ENCODE measurements around the gene MED12L.
"Not testable (repeated sequence)": the region's sequence is repeated elsewhere in the genome, so short reads cannot be mapped to it uniquely, and the experiment has no call there.

MED12L gene

GRCh38 chr3:151074256-151074655 is 11.2 kb upstream of the MED12L start:
- Histone ChIP-seq H3K9me3 (ENCODE audit: control insufficient read depth, insufficient read depth, low read depth, low read length) (no peaks in the 10 kb centered on the region), H3K4me1 (ENCODE audit: control insufficient read depth, insufficient read depth, low read length) (no peaks in the 10 kb centered on the region), H3K27ac (ENCODE audit: extremely low read depth, low read depth, low read length) (no peak overlapping the region), H3K4me3 (ENCODE audit: low read depth, low read length) (no peak overlapping the region), H3K36me3 (ENCODE audit: control insufficient read depth in 2 of 2, insufficient read depth in 1 of 2, low read length in 2 of 2) (no peaks in the 10 kb centered on the region)
- POLR2A ChIA-PET, result no interaction called here
- CTCF ChIA-PET, result no interaction called here
- TF ChIP-seq ZNF670 (tag by site-specific recombination; IDR thresholded peaks at IDR 0.05; ENCODE audit: low read depth) (no peak), ZBTB21 (tag by site-specific recombination; IDR thresholded peaks at IDR 0.05) (no peak), ZNF311 (tag by site-specific recombination; IDR thresholded peaks at IDR 0.05; ENCODE audit: borderline replicate concordance) (no peak), GFI1B (tag by site-specific recombination; IDR thresholded peaks at IDR 0.05) (no peak), ZNF335 (tag by site-specific recombination; conservative IDR thresholded peaks at IDR 0.05) (no peak), GLIS2 (tag by site-specific recombination; IDR thresholded peaks at IDR 0.05) (no peak), ZNF555 (tag by site-specific recombination; conservative IDR thresholded peaks at IDR 0.05) (no peak), ZSCAN4 (tag by site-specific recombination; IDR thresholded peaks at IDR 0.05) (no peak)

GRCh38 chr3:151075869-151076562 is 9.4 kb upstream of the MED12L start:
- CTCF ChIA-PET, result interaction anchor here (0.7 kb wide), 1 partner anchor 47 kb away, joined by 3 read pairs; no protein-coding TSS in a partner anchor

GRCh38 chr3:151076626-151077025 is 8.8 kb upstream of the MED12L start:
- TF ChIP-seq ZNF112 (tag by site-specific recombination; IDR thresholded peaks at IDR 0.05) (no peak), EGR2 (tag by site-specific recombination; IDR thresholded peaks at IDR 0.05; ENCODE audit: low read depth) (no peak), ZBTB7A (tag by site-specific recombination; IDR thresholded peaks at IDR 0.05; ENCODE audit: low read depth) (no peak), ZNF521 (tag by site-specific recombination; IDR thresholded peaks at IDR 0.05) (no peak), ZNF580 (tag by site-specific recombination; IDR thresholded peaks at IDR 0.05) (no peak), ZNF239 (tag by site-specific recombination; IDR thresholded peaks at IDR 0.05) (no peak), ZNF624 (tag by site-specific recombination; IDR thresholded peaks at IDR 0.05) (no peak), ZBTB8A (tag by site-specific recombination; IDR thresholded peaks at IDR 0.05) (no peak), ZNF530 (tag by site-specific recombination; IDR thresholded peaks at IDR 0.05; ENCODE audit: low read depth) (no peak), PRDM1 (tag by site-specific recombination; IDR thresholded peaks at IDR 0.05) (no peak), HOXA7 (CRISPR knock-in tag; IDR thresholded peaks at IDR 0.05; ENCODE audit: borderline replicate concordance) (no peak), ZNF350 (tag by site-specific recombination; IDR thresholded peaks at IDR 0.05) (no peak)
- Histone ChIP-seq H3K4me3 (ENCODE audit: low read depth, low read length) (no peak overlapping the region), H3K27ac (ENCODE audit: extremely low read depth, low read depth, low read length) (no peak overlapping the region), H3K4me1 (ENCODE audit: control insufficient read depth, insufficient read depth, low read length) (no peaks in the 10 kb centered on the region), H3K36me3 (ENCODE audit: control insufficient read depth in 2 of 2, insufficient read depth in 1 of 2, low read length in 2 of 2) (no peaks in the 10 kb centered on the region), H3K9me3 (ENCODE audit: control insufficient read depth, insufficient read depth, low read depth, low read length) (no peaks in the 10 kb centered on the region)
- POLR2A ChIA-PET, result interaction anchor here (2.0 kb wide), 1 partner anchor 9 kb away, joined by 5 read pairs; the partner anchor contains the start of gene MED12L
- CTCF ChIA-PET, result interaction anchor here (0.7 kb wide), 1 partner anchor 46 kb away, joined by 3 read pairs; no protein-coding TSS in a partner anchor

More at GRCh38 chr3:151075869-151076562, 9.4 kb upstream of the MED12L start:
- TF ChIP-seq HOXC10 (CRISPR knock-in tag; IDR thresholded peaks at IDR 0.05) (no peak), ZNF580 (tag by site-specific recombination; IDR thresholded peaks at IDR 0.05) (no peak), ZNF239 (tag by site-specific recombination; IDR thresholded peaks at IDR 0.05) (no peak), ZNF23 (tag by site-specific recombination; IDR thresholded peaks at IDR 0.05; ENCODE audit: borderline replicate concordance) (no peak)
- Histone ChIP-seq H3K36me3 (ENCODE audit: control insufficient read depth in 2 of 2, insufficient read depth in 1 of 2, low read length in 2 of 2) (no peaks in the 10 kb centered on the region), H3K4me1 (ENCODE audit: control insufficient read depth, insufficient read depth, low read length) (no peaks in the 10 kb centered on the region), H3K4me3 (ENCODE audit: low read depth, low read length) (no peak overlapping the region), H3K9me3 (ENCODE audit: control insufficient read depth, insufficient read depth, low read depth, low read length) (no peaks in the 10 kb centered on the region), H3K27ac (ENCODE audit: extremely low read depth, low read depth, low read length) (no peak overlapping the region)
- POLR2A ChIA-PET, result interaction anchor here (2.0 kb wide), 1 partner anchor 10 kb away, joined by 5 read pairs; the partner anchor contains the start of gene MED12L

GRCh38 chr3:151081082-151081481 is 4.4 kb upstream of the MED12L start:
- H3K4me1 ChIP-seq (ENCODE audit: control insufficient read depth, insufficient read depth, low read length); CTCF ChIA-PET; H3K27ac ChIP-seq (ENCODE audit: extremely low read depth, low read depth, low read length); H3K9me3 ChIP-seq (ENCODE audit: control insufficient read depth, insufficient read depth, low read depth, low read length); H3K4me3 ChIP-seq (ENCODE audit: low read depth, low read length); POLR2A ChIA-PET; H3K36me3 ChIP-seq (ENCODE audit: control insufficient read depth in 2 of 2, insufficient read depth in 1 of 2, low read length in 2 of 2): not testable (repeated sequence)

Measured in HEK293 (cell line).